HepG2 (cell line): Measurements from ENCODE around the gene MRPL57.
"Not testable (repeated sequence)": the region's sequence is repeated elsewhere in the genome, so short reads cannot be mapped to it uniquely, and the experiment has no call there.

Experiments used
- ATF7-NPFF ChIP-seq: sonication (generic); formaldehyde crosslinking; IDR thresholded peaks from 2 replicates; pipeline ENCODE4 v1.8.1; 2023; ENCODE audit warnings: mild to moderate bottlenecking, low read depth, missing genetic modification reagents, moderate library complexity
- HDAC2 ChIP-seq: sonication (generic); formaldehyde crosslinking; IDR thresholded peaks from 2 replicates; pipeline ENCODE4 v1.4.0; 2020; ENCODE audit warnings: missing genetic modification reagents
- KAT2B ChIP-seq: fragments of 150-350 bp; IDR thresholded peaks from 2 replicates; pipeline ENCODE4 v1.6.1; 2014; ENCODE audit warnings: low read depth, low read length, borderline replicate concordance
- MED1 ChIP-seq: sonication (generic); formaldehyde crosslinking; IDR thresholded peaks from 2 replicates; pipeline ENCODE4 v1.4.0; 2020; ENCODE audit warnings: missing genetic modification reagents
- MYC ChIP-seq: sonication (generic); formaldehyde crosslinking; IDR thresholded peaks from 2 replicates; pipeline ENCODE4 v1.9.0; 2021; ENCODE audit warnings: missing genetic modification reagents, borderline replicate concordance
- NFE2L1 ChIP-seq: sonication (generic); formaldehyde crosslinking; IDR thresholded peaks from 2 replicates; pipeline ENCODE4 v1.4.0; 2020; ENCODE audit warnings: missing genetic modification reagents, mild to moderate bottlenecking, borderline replicate concordance
- PHF8 ChIP-seq: sonication (generic); formaldehyde crosslinking; IDR thresholded peaks from 2 replicates; pipeline ENCODE4 v1.5.0; 2020; ENCODE audit warnings: missing genetic modification reagents
- TF ChIP-seq, protein P1 (sequence below): sonication (generic); formaldehyde crosslinking; IDR thresholded peaks from 2 replicates; pipeline ENCODE4 v1.4.0; 2020; ENCODE audit warnings: missing genetic modification reagents
- TF ChIP-seq, protein P2 (sequence below): sonication (generic); formaldehyde crosslinking; IDR thresholded peaks from 2 replicates; pipeline ENCODE4 v1.8.1; 2023; ENCODE audit warnings: mild to moderate bottlenecking, inconsistent platforms, moderate library complexity, missing genetic modification reagents, borderline replicate concordance

DNA sequence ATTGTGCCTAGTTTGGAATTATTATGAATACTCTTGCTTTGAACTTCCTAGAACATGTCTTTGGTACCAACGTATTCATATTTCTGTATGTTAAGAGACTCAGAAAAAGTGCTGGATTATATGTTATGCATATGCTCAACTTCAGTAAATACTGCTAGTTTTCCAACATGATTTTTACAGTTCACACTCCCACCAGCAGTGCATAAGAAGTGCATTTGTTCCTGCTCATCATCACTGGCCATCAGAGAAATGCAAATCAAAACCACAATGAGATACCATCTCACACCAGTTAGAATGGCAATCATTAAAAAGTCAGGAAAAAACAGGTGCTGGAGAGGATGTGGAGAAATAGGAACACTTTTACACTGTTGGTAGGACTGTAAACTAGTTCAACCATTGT, 2.7 kb upstream of the MRPL57 start:
- not testable (repeated sequence) for TF ChIP-seq HDAC2 (CRISPR knock-in tag); PHF8 (CRISPR knock-in tag); MED1 (CRISPR knock-in tag); KAT2B; NFE2L1 (CRISPR knock-in tag); MYC (CRISPR knock-in tag); ATF7-NPFF
- TF ChIP-seq, protein P1, sequence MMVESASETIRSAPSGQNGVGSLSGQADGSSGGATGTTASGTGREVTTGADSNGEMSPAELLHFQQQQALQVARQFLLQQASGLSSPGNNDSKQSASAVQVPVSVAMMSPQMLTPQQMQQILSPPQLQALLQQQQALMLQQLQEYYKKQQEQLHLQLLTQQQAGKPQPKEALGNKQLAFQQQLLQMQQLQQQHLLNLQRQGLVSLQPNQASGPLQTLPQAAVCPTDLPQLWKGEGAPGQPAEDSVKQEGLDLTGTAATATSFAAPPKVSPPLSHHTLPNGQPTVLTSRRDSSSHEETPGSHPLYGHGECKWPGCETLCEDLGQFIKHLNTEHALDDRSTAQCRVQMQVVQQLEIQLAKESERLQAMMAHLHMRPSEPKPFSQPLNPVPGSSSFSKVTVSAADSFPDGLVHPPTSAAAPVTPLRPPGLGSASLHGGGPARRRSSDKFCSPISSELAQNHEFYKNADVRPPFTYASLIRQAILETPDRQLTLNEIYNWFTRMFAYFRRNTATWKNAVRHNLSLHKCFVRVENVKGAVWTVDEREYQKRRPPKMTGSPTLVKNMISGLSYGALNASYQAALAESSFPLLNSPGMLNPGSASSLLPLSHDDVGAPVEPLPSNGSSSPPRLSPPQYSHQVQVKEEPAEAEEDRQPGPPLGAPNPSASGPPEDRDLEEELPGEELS (CRISPR knock-in tag), result not testable (repeated sequence)
- TF ChIP-seq, protein P2, sequence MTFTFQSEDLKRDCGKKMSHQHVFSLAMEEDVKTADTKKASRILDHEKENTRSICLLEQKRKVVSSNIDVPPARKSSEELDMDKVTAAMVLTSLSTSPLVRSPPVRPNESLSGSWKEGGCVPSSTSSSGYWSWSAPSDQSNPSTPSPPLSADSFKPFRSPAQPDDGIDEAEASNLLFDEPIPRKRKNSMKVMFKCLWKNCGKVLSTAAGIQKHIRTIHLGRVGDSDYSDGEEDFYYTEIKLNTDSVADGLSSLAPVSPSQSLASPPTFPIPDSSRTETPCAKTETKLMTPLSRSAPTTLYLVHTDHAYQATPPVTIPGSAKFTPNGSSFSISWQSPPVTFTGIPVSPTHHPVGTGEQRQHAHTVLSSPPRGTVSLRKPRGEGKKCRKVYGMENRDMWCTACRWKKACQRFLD (CRISPR knock-in tag), result not testable (repeated sequence)
